DOHH2 (cell line): ENCODE measurements around the gene ATG4A.

Source experiments
- EZH2phosphoT487 ChIP-seq: fragments of 200-600 bp; sonication (generic); IDR thresholded peaks from 2 replicates; pipeline ENCODE4 v1.6.1; 2017; ENCODE audit warnings: borderline replicate concordance, mild to moderate bottlenecking, antibody characterized with exemption, low read length, moderate library complexity, mixed read lengths
- TF ChIP-seq, protein P1 (sequence below): fragments of 200-600 bp; sonication (generic); IDR thresholded peaks from one replicate; pipeline ENCODE4 v1.5.1; 2014; ENCODE audit warnings: antibody characterized with exemption, mild to moderate bottlenecking, low read depth, low read length; ENCODE audit not compliant: poor library complexity, severe bottlenecking

DNA sequence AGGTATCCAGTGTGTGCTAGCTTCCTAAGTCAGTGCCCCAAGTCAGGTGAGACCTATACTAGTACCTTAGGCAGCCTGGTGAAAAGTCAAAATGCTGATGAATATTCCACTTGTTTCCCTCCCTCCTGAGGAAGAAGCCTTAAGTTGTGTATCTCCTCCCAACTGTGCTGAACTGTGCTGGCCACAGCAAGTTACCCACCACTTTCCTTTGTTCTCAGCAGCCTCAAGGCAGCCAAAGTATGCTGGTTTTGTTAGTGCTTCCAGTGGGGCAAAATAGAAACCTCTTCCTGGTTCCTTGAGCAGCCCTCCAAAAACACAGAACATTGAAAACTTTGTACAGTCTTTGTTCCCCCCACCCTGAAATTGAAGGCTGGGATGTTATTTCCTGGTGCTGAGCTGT, 13.9 kb downstream of the ATG4A start:
- no peak for TF ChIP-seq EZH2phosphoT487
- TF ChIP-seq, protein P1, sequence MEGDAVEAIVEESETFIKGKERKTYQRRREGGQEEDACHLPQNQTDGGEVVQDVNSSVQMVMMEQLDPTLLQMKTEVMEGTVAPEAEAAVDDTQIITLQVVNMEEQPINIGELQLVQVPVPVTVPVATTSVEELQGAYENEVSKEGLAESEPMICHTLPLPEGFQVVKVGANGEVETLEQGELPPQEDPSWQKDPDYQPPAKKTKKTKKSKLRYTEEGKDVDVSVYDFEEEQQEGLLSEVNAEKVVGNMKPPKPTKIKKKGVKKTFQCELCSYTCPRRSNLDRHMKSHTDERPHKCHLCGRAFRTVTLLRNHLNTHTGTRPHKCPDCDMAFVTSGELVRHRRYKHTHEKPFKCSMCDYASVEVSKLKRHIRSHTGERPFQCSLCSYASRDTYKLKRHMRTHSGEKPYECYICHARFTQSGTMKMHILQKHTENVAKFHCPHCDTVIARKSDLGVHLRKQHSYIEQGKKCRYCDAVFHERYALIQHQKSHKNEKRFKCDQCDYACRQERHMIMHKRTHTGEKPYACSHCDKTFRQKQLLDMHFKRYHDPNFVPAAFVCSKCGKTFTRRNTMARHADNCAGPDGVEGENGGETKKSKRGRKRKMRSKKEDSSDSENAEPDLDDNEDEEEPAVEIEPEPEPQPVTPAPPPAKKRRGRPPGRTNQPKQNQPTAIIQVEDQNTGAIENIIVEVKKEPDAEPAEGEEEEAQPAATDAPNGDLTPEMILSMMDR = no peak
